ENCODE measurements around the gene PRAMEF13.
"Not testable (repeated sequence)": the region's sequence is repeated elsewhere in the genome, so short reads cannot be mapped to it uniquely, and the experiment has no call there.

Gene PRAMEF13

DNA sequence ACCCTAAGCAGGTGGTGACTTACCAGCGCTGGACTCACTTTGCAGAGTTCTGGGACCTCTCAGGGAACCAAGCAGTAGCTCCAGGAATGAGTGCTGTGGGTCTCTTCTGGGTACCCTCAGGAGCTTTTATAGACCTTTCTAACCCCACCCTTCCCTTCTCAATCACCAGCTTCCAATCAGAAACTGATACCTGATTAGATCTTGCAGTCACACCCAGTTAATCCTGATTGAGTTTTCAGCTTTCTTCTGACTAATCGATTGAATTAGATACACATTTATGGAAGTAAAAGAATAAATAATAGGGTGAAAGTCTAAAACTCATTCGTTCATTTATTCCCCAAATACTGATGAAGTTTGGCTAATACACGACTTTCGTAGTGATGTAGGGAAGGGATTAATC, at the start of gene PRAMEF13:
TSS of gene PRAMEF13 (minus strand) at position 101 of the 400 bp plus-strand sequence. CDS start 1,820 bp downstream, outside the sequence.
- not testable (repeated sequence) for DNase-seq (ENCODE audit: low spot score)

- DNase-seq (ENCODE audit: low spot score) = not testable (repeated sequence)
Measured at GRCh38 chr1:13247122-13247521, 45.9 kb upstream of the PRAMEF13 start.

GRCh38 chr1:13246554-13246871, 45.3 kb upstream of the PRAMEF13 start:
- not testable (repeated sequence) for DNase-seq (ENCODE audit: low spot score)

- DNase-seq (ENCODE audit: low spot score) = not testable (repeated sequence)
Measured at GRCh38 chr1:13245841-13246553, 44.8 kb upstream of the PRAMEF13 start.

- not testable (repeated sequence) for DNase-seq (ENCODE audit: low spot score)
Measured at GRCh38 chr1:13243536-13244263, 42.5 kb upstream of the PRAMEF13 start.

DNA sequence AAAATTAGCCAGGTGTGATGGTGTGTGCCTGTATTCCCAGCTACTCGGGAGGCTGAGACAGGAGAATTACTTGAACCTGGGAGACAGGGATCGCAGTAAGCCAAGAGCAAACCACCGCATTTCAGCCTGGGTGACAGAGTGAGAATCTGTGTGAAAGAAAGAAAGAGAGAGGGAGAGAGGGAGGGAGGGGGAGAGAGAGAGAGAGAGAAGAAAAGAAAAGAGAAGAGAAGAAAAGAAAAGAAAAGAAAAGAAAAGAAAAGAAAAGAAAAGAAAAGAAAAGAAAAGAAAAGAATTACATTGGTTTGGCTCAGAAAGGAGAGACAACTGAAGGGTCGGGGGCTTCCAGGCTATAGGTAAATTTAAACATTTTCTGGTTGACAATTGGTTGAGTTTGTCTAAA, 38.4 kb upstream of the PRAMEF13 start:
- not testable (repeated sequence) for DNase-seq (ENCODE audit: low spot score)

- DNase-seq (ENCODE audit: low spot score) = not testable (repeated sequence)
Measured at GRCh38 chr1:13237572-13237971, 36.4 kb upstream of the PRAMEF13 start.

- not testable (repeated sequence) for DNase-seq (ENCODE audit: low spot score)
Measured at GRCh38 chr1:13234057-13234456, 32.8 kb upstream of the PRAMEF13 start.

GRCh38 chr1:13232056-13232455, 30.8 kb upstream of the PRAMEF13 start:
- DNase-seq (ENCODE audit: low spot score) = not testable (repeated sequence)

- not testable (repeated sequence) for DNase-seq (ENCODE audit: low spot score)
Measured at GRCh38 chr1:13231061-13231750, 30.0 kb upstream of the PRAMEF13 start.

DNA sequence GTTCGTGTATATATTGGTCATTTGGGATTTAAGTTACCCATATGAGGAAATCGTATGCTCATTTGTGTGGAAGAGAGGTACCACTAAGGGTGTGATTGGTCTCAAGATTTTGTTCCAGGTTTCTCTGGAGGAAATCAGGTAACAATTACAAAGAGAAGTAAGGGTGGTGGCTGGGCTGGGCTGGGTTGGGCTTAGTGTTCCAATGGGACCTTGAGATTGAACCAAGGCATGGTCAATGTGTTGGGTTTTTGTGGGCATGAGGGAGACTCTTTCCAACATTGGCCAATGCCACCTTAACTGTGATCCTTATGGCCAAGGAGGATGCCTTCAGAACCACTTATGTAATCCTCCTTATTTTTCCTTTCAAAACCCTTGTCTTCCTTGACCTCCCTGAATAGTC, 29.4 kb upstream of the PRAMEF13 start:
- not testable (repeated sequence) for DNase-seq (ENCODE audit: low spot score)

DNA sequence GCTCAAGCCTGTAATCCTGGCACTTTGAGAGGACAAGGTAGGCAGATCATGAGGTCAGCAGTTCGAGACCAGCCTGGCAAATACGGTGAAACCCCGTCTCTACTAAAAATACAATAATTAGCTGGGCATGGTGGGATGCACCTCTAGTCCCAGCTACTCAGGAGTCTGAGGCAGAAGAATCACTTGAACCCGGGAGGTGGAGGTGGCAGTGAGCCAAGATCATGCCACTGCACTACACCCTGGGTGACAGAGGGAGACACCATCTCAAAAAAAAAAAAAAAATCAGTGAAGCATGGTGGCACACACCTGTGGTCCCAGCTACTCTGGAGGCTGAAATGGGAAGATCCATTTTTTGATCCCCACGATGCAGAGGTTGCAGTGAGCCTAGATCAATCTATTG, 28.9 kb upstream of the PRAMEF13 start:
- not testable (repeated sequence) for DNase-seq (ENCODE audit: low spot score)

GRCh38 chr1:13228343-13228781, 27.2 kb upstream of the PRAMEF13 start:
- no peak for DNase-seq (ENCODE audit: low spot score)

- DNase-seq (ENCODE audit: low spot score) = not testable (repeated sequence)
Measured at GRCh38 chr1:13227271-13228055, 26.3 kb upstream of the PRAMEF13 start.

- not testable (repeated sequence) for DNase-seq (ENCODE audit: low spot score)
Measured at GRCh38 chr1:13225675-13226204, 24.5 kb upstream of the PRAMEF13 start, which contains the start of gene PRAMEF18. Gene PRAMEF18 (minus strand): TSS chr1:13226154. CDS start chr1:13226106, 48 bp downstream.

DNA sequence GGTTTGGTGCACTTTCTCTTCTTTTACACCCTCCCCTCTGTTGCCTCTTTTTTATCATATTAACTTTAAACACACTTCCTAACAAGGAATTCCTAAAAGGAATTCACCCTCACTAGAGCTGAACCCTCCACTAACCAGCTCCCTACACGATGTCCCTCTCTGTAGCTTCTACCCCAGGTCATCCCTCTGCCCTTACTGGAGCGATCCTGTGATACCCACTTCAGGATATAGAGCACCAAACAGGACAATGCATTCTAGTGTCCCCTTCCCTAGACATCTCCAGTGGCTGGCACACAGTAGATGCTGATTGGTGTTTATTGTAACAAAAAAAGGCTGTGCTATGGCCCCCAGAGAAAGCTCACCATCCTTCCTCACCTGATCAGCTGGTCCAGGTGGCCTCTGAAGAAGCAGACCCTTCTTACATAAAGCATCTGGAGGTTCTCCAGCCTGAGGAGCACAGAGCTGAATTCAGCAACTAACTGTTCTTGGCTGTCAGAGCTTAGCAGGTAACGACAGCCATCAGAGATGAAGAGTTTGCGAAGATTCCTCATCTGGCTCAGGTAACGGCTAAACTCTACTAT, 23.4 kb upstream of the PRAMEF13 start:
- no peak for DNase-seq (ENCODE audit: low spot score)

DNA sequence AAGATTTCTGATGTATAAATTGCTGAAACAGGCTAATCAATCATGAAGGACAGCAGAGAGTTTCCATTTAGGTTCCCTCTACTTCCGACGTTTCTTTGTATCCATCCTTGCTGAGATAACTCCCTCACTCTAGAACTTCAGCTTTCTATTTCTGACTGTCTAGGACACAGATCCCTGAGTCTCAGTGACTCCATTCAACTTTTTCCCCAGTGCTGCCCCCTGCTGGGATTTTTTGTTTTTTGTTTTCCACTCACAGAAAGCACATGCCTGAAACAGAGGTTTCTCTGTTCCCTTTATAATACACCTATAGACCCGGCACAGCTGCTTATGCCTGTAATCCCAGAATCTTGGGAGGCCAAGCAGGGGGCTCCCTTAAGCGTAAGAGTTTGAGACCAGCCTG, 21.6 kb upstream of the PRAMEF13 start:
- not testable (repeated sequence) for DNase-seq (ENCODE audit: low spot score)

- DNase-seq (ENCODE audit: low spot score) = not testable (repeated sequence)
Measured at GRCh38 chr1:13219203-13219602, 18.0 kb upstream of the PRAMEF13 start.

- not testable (repeated sequence) for DNase-seq (ENCODE audit: low spot score)
Measured at GRCh38 chr1:13216619-13217018, 15.4 kb upstream of the PRAMEF13 start.

- DNase-seq (ENCODE audit: low spot score) = not testable (repeated sequence)
Measured at GRCh38 chr1:13208712-13209111, 7.5 kb upstream of the PRAMEF13 start.

DNA sequence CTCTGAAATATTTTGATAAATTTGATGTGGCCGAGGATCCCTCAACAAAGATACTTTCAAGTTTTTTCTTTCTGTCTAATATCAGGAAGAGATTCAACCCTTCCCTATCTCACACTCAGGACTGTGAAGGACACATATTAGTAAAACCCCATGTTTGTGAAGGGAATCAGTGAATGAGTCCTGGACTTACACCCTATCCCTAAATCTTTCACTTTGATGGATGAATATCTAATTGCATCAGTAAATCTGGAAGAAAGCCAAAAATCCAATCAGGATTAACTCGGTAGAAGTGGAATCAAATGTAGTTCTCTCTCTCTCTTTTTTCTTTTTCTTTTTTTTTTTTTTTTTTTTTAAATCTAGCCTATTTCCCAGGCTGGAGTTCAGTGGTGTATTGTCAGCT, 29.7 kb downstream of the PRAMEF13 start, which contains the start of gene PRAMEF9:
TSS of gene PRAMEF9 (plus strand) at position 301 of the 400 bp plus-strand sequence. CDS start 3,433 bp downstream, outside the sequence.
- DNase-seq (ENCODE audit: low spot score) = not testable (repeated sequence)
